Hepatocyte (in vitro differentiated cells): ENCODE measurements around the gene DPH2.

Experiments used
- CTCF ChIP-seq: fragments of 200-600 bp; sonication (generic); IDR thresholded peaks from 2 replicates; pipeline ENCODE4 v1.5.1; 2016; ENCODE audit warnings: antibody characterized with exemption, mild to moderate bottlenecking; ENCODE audit not compliant: poor library complexity
- EZH2 ChIP-seq: fragments of 200-600 bp; sonication (generic); IDR thresholded peaks from 2 replicates; pipeline ENCODE4 v1.6.1; 2016; ENCODE audit warnings: antibody characterized with exemption, mild to moderate bottlenecking, borderline replicate concordance

- TF ChIP-seq CTCF (no peak), EZH2 (no peak)
Observed at GRCh38 chr1:44000122-44000665, 30.4 kb downstream of the DPH2 start.
